PFSK-1 (cell line): ENCODE measurements around the gene UBE2O.

Source experiments
- FOXP2 ChIP-seq: optimal IDR thresholded peaks from 2 replicates; pipeline ENCODE3; 2011; ENCODE audit warnings: borderline replicate concordance, control low read depth, inconsistent platforms; ENCODE audit not compliant: insufficient read depth; ENCODE audit errors: extremely low read length, extremely low read depth
- POLR2AphosphoS5 ChIP-seq: IDR thresholded peaks from 2 replicates; pipeline ENCODE4 v1.6.1; 2012; ENCODE audit warnings: low read depth, mild to moderate bottlenecking, control low read depth, low read length, moderate library complexity
- SIN3A ChIP-seq: IDR thresholded peaks from 2 replicates; pipeline ENCODE4 v1.6.1; 2012; ENCODE audit warnings: mild to moderate bottlenecking, low read length, moderate library complexity, borderline replicate concordance; ENCODE audit not compliant: insufficient read depth
- TAF1 ChIP-seq: IDR thresholded peaks from 2 replicates; pipeline ENCODE4 v1.6.1; 2012; ENCODE audit warnings: low read length, control low read depth, borderline replicate concordance; ENCODE audit not compliant: insufficient read depth
- TF ChIP-seq, protein P1 (sequence below), 2 experiments: IDR thresholded peaks; 2 replicates each; pipeline versions ENCODE4 v1.6.1 to v1.8.0; 2011 to 2012; ENCODE audit warnings: low read depth in 2 of 2, low read length in 2 of 2, control low read depth in 1 of 2, inconsistent platforms in 1 of 2, mild to moderate bottlenecking in 1 of 2, moderate library complexity in 1 of 2; ENCODE audit not compliant: insufficient read depth in 1 of 2

DNA sequence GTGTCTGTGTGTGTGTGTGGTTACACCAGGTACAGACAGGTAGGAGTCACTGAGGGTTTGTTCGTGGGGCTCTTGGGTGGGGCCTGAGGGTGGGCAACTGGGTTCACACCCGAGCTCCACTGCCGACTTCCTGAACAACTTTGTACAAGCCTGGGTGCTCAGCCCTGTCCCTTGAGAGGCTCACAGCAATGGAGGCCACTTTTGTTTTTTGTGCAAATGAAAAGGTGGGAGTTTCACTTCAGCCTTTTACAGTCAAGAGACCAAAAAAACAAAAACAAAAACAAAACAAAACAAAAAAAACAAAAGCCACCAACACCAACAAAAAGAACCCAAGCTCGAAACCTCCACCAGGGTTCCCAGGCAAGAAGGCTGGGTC, 45.9 kb upstream of the UBE2O start:
- TF ChIP-seq POLR2AphosphoS5 (no peak), TAF1 (no peak), FOXP2 (no peak), SIN3A (no peak)
- TF ChIP-seq, protein P1, sequence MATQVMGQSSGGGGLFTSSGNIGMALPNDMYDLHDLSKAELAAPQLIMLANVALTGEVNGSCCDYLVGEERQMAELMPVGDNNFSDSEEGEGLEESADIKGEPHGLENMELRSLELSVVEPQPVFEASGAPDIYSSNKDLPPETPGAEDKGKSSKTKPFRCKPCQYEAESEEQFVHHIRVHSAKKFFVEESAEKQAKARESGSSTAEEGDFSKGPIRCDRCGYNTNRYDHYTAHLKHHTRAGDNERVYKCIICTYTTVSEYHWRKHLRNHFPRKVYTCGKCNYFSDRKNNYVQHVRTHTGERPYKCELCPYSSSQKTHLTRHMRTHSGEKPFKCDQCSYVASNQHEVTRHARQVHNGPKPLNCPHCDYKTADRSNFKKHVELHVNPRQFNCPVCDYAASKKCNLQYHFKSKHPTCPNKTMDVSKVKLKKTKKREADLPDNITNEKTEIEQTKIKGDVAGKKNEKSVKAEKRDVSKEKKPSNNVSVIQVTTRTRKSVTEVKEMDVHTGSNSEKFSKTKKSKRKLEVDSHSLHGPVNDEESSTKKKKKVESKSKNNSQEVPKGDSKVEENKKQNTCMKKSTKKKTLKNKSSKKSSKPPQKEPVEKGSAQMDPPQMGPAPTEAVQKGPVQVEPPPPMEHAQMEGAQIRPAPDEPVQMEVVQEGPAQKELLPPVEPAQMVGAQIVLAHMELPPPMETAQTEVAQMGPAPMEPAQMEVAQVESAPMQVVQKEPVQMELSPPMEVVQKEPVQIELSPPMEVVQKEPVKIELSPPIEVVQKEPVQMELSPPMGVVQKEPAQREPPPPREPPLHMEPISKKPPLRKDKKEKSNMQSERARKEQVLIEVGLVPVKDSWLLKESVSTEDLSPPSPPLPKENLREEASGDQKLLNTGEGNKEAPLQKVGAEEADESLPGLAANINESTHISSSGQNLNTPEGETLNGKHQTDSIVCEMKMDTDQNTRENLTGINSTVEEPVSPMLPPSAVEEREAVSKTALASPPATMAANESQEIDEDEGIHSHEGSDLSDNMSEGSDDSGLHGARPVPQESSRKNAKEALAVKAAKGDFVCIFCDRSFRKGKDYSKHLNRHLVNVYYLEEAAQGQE (IDR thresholded peaks at IDR 0.05; ENCODE audit: insufficient read depth in 1 of 2, low read depth in 2 of 2, low read length in 2 of 2) = no peak
